GM12874 (cell line): Measurements from ENCODE around the gene RBFOX1.

Experiments
- TF ChIP-seq, protein P1 (sequence below): IDR thresholded peaks from 2 replicates; pipeline ENCODE4 v1.5.1; 2011; ENCODE audit warnings: low read depth, mild to moderate bottlenecking, control low read depth, low read length, moderate library complexity; ENCODE audit not compliant: insufficient read depth

RBFOX1 gene

DNA sequence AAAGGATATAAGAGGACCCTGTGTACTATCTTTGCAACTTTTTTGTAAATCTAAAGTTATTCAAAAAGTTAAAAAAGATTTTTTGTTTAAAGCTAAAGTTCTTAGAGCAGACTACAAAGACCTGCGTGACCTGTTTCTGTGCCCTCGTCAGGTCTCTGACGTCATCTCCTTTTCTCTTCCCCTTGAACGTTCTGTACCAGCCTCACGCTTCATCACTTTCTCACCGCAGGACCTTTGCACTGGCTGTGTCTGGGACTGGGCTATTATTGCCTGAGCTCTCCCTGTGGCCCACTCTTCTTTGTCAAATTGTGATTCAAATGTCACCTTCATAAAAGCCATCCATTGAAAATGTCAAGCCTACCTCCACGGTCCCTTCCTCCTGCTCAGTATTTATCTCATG is 222.8 kb downstream of the RBFOX1 start:
- TF ChIP-seq, protein P1, sequence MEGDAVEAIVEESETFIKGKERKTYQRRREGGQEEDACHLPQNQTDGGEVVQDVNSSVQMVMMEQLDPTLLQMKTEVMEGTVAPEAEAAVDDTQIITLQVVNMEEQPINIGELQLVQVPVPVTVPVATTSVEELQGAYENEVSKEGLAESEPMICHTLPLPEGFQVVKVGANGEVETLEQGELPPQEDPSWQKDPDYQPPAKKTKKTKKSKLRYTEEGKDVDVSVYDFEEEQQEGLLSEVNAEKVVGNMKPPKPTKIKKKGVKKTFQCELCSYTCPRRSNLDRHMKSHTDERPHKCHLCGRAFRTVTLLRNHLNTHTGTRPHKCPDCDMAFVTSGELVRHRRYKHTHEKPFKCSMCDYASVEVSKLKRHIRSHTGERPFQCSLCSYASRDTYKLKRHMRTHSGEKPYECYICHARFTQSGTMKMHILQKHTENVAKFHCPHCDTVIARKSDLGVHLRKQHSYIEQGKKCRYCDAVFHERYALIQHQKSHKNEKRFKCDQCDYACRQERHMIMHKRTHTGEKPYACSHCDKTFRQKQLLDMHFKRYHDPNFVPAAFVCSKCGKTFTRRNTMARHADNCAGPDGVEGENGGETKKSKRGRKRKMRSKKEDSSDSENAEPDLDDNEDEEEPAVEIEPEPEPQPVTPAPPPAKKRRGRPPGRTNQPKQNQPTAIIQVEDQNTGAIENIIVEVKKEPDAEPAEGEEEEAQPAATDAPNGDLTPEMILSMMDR: no peak

DNA sequence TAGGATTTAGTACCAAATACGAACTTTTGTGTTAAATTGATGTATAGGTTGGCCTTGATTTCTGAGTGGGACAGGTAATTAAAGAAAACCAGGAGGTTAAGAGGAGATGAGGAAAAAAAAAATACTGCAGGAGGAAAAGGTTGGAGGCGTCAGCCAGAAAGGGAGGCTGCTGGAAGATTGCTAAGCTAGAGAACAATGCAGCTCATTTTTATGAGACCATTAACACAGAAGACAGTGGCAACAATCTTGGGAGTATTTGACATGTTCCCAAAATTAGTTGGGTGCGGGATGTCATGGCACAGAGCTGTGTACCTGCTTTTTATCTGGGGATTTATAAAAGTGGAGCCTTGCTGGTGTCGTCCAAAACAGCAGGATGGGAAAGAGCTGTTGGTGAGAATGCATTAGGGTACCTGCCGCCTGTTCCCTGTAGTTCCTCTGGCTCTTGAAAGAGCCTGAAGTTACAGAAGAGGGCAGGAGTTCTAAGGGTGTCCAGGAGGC is 229.3 kb downstream of the RBFOX1 start:
- TF ChIP-seq, protein P1: no peak

DNA sequence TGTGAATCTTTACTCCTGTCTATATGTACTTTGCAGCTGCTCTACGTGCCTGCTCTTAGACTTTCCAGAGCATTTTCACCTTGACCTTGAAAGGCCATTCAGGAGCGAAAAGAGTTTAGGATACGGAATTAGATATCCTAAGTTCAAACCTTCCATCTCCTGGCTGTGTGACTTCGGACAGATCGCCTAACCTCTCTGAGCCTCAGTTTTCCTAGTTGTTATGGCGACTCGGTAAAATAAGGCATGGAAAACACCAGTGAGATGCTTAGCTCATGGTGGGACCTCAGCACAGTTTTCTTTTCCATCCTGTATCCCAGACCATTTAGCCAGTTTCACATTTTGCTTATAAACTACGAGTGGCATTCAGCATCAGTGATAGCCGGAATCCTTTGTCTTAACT is 233.7 kb downstream of the RBFOX1 start:
- TF ChIP-seq, protein P1: no peak

DNA sequence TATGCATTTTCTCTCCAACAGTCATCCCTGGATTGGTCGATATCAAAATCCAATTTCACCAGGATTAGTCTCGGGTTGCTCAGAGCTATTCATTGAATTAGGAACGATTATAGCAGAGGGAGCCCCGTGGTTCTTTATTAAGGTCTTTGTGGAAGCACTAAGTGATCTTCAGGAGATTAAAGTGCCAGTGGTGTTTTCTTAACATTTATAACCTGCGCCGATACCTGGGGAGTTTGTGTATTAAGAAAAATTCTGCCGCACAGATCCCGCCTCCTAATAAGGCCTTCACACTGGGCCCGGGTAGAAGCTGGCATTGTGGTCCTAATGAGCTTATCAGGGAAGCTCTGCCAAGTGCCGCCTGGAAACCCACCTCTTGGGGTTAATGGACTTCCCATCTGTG is 238.7 kb downstream of the RBFOX1 start:
- TF ChIP-seq, protein P1: no peak

DNA sequence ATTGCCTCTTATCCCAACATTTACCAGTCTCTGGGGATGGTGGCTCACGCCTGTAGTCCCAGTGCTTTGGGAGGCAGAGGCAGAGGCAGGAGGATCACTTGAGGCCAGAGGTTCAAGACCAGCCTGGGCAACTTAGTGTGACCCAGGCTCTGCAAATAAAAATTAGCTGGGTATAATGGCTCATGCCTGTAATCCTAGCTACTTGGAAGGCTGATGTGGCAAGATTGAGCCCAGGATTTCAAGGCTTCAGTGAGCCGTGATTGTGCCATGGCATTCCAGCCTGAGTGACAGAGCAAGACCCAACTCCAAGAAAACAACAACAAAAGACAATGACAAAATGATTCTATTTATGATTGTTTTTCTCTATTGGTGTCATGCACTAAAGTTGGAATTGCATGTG is 244.9 kb downstream of the RBFOX1 start:
- TF ChIP-seq, protein P1: no peak

DNA sequence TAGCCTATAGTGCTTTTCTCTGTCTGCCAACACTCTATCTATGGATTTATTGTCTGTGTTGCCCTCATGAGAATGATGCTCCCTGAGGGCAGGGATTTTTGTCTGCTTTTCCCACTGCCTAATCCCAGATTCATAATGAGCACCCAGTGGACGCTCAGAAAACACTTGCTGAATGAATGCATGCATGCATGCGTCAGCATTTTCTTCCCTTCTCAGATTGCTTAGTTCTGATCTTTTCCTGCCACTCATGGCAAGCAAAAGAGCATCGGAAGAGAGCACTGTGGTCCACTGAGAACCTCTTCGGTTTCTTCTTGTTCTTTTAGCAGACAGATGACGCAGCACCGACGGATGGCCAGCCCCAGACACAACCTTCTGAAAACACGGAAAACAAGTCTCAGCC is 246.8 kb downstream of the RBFOX1 start:
- TF ChIP-seq, protein P1: no peak

DNA sequence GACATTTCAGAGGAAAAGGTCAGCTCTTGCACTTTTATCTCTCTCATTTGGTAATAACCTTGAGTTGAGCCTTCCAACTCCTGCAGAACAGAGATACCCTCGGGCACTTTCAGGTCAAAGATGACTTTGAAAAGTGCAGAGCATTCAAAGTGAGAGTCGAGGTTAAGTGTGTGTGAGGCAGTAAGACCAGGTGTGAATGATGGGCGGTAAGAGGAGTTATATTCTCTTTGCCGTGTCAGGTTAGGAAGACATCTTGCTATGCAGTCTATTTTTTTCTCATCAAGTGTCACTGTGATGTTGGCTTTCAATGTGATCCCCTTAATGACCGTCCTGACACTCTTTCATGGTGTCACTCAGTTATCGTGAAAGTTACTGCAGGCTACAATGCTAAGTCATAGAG is 248.5 kb downstream of the RBFOX1 start:
- TF ChIP-seq, protein P1: no peak
